IMR-90 (cell line): Measurements from ENCODE around the gene NT5C1A. TPM values are rescaled to one million over a fixed set of nuclear protein-coding genes. Genes with fewer than 3 reads are reported as not detected.

Experiments
- ATAC-seq: fragments of 200-7000 bp; cut with Tn5 transposase; 2 replicates; pipeline ENCODE4 v1.9.1; 2020; ENCODE audit warnings: low read depth, mild to moderate bottlenecking, moderate library complexity
- BruUV-seq: library from RNA; stranded (reverse); fragments of 400-500 nt; replicated peaks from 2 replicates; lab custom pipeline; 2021; lab: Mats Ljungman, UMichigan
- CTCF ChIA-PET: fragments of 300-600 bp; formaldehyde crosslinking; extraction: SDS; loops from one replicate; lab custom pipeline; 2021; ENCODE audit warnings: antibody characterized with exemption; lab: Yijun Ruan, JAX
- POLR2A ChIA-PET: fragments of 300-600 bp; sonication (Branson Sonifier 250); formaldehyde crosslinking; loops from one replicate; lab custom pipeline; 2022; ENCODE audit warnings: antibody characterized with exemption; ENCODE audit not compliant: unreplicated experiment; lab: Charles Lee
- DNase-seq: peaks from one replicate; pipeline ENCODE4 v3.0.0; 2013
- H2AFZ ChIP-seq: replicated peaks from 2 replicates; pipeline ENCODE3; 2013; ENCODE audit warnings: low read length, mild to moderate bottlenecking; ENCODE audit not compliant: poor library complexity
- H2AK5ac ChIP-seq: 2 replicates; pipeline ENCODE4 v1.6.1; 2013; ENCODE audit warnings: low read depth, low read length, inconsistent platforms
- H2AK9ac ChIP-seq: replicated peaks from 2 replicates; pipeline ENCODE3; 2013; ENCODE audit warnings: mild to moderate bottlenecking, low read depth, low read length, moderate library complexity; ENCODE audit not compliant: poor library complexity
- H2BK120ac ChIP-seq: 2 replicates; pipeline ENCODE4 v1.6.1; 2013; ENCODE audit warnings: low read depth, low read length, inconsistent platforms
- H2BK15ac ChIP-seq: 3 replicates; pipeline ENCODE4 v1.6.1; 2013; ENCODE audit warnings: low read depth, low read length, inconsistent platforms
- H2BK20ac ChIP-seq: 2 replicates; pipeline ENCODE4 v1.6.1; 2013; ENCODE audit warnings: low read depth, mild to moderate bottlenecking, inconsistent platforms, low read length, moderate library complexity
- H2BK5ac ChIP-seq: 2 replicates; pipeline ENCODE4 v1.6.1; 2013; ENCODE audit warnings: mild to moderate bottlenecking, low read depth, low read length, inconsistent platforms; ENCODE audit not compliant: poor library complexity, severe bottlenecking
- H3K14ac ChIP-seq: replicated peaks from 2 replicates; pipeline ENCODE4 v1.6.1; 2013; ENCODE audit warnings: low read depth, low read length, inconsistent platforms
- H3K18ac ChIP-seq: 2 replicates; pipeline ENCODE4 v1.6.1; 2013; ENCODE audit warnings: low read depth, low read length, control low read depth
- H3K23ac ChIP-seq: 2 replicates; pipeline ENCODE4 v1.6.1; 2013; ENCODE audit warnings: low read depth, low read length, inconsistent platforms
- H3K27ac ChIP-seq: 2 replicates; pipeline ENCODE4 v1.5.1; 2013; ENCODE audit warnings: mild to moderate bottlenecking, control low read depth, low read length; ENCODE audit not compliant: insufficient read depth
- H3K27me3 ChIP-seq: 2 replicates; pipeline ENCODE4 v1.6.1; 2013; ENCODE audit warnings: low read length; ENCODE audit not compliant: control insufficient read depth, insufficient read depth
- H3K36me3 ChIP-seq: 2 replicates; pipeline ENCODE4 v1.6.1; 2013; ENCODE audit warnings: low read length, mixed read lengths; ENCODE audit not compliant: control insufficient read depth, insufficient read depth
- H3K4ac ChIP-seq: 2 replicates; pipeline ENCODE4 v1.6.1; 2013; ENCODE audit warnings: low read depth, low read length, inconsistent platforms
- H3K4me1 ChIP-seq: 2 replicates; pipeline ENCODE4 v1.6.1; 2013; ENCODE audit warnings: low read length, mixed read lengths; ENCODE audit not compliant: control insufficient read depth, insufficient read depth
- H3K4me2 ChIP-seq: 2 replicates; pipeline ENCODE4 v1.6.1; 2013; ENCODE audit warnings: low read depth, mild to moderate bottlenecking, control low read depth, low read length, moderate library complexity
- H3K4me3 ChIP-seq: 2 replicates; pipeline ENCODE4 v1.5.1; 2013; ENCODE audit warnings: low read depth, mild to moderate bottlenecking, control low read depth, low read length, moderate library complexity; ENCODE audit not compliant: insufficient read depth
- H3K56ac ChIP-seq: 2 replicates; pipeline ENCODE4 v1.6.1; 2013; ENCODE audit warnings: low read length, inconsistent platforms; ENCODE audit not compliant: insufficient read depth; ENCODE audit errors: extremely low read depth
- H3K79me1 ChIP-seq, 2 experiments: 2 replicates each; pipeline ENCODE4 v1.6.1; 2013; ENCODE audit warnings: low read length in 2 of 2, inconsistent platforms in 1 of 2, low read depth in 1 of 2
- H3K9ac ChIP-seq: 2 replicates; pipeline ENCODE4 v1.6.1; 2013; ENCODE audit warnings: low read depth, low read length, control low read depth
- H3K9me1 ChIP-seq: 2 replicates; pipeline ENCODE4 v1.6.1; 2013; ENCODE audit warnings: low read length, inconsistent platforms; ENCODE audit not compliant: insufficient read depth
- H3K9me3 ChIP-seq: 2 replicates; pipeline ENCODE4 v1.6.1; 2013; ENCODE audit warnings: low read length; ENCODE audit not compliant: control insufficient read depth, insufficient read depth
- H4K20me1 ChIP-seq: 2 replicates; pipeline ENCODE4 v1.6.1; 2013; ENCODE audit warnings: low read length, inconsistent platforms; ENCODE audit not compliant: insufficient read depth
- H4K5ac ChIP-seq: 2 replicates; pipeline ENCODE4 v1.6.1; 2013; ENCODE audit warnings: mild to moderate bottlenecking, low read depth, low read length, control low read depth
- H4K8ac ChIP-seq, 2 experiments: 2 replicates each; pipeline ENCODE4 v1.6.1; 2013; ENCODE audit warnings: low read depth in 2 of 2, low read length in 2 of 2, control low read depth in 1 of 2, inconsistent platforms in 1 of 2
- H4K91ac ChIP-seq: 2 replicates; pipeline ENCODE4 v1.6.1; 2013; ENCODE audit warnings: low read depth, low read length, inconsistent platforms; ENCODE audit not compliant: insufficient read depth
- ELK1 ChIP-seq: fragments of 150-350 bp; IDR thresholded peaks from 2 replicates; pipeline ENCODE4 v1.6.1; 2016; ENCODE audit warnings: low read depth, mild to moderate bottlenecking, low read length, moderate library complexity, borderline replicate concordance
- MAZ ChIP-seq: IDR thresholded peaks from 2 replicates; pipeline ENCODE4 v1.6.1; 2012; ENCODE audit warnings: low read depth, mild to moderate bottlenecking, low read length, improper control_type of control experiment, moderate library complexity, borderline replicate concordance
- RAD21 ChIP-seq: IDR thresholded peaks from 2 replicates; pipeline ENCODE4 v1.6.1; 2012; ENCODE audit warnings: low read length, improper control_type of control experiment
- RCOR1 ChIP-seq: IDR thresholded peaks from 2 replicates; pipeline ENCODE4 v1.6.1; 2012; ENCODE audit warnings: mild to moderate bottlenecking, low read length, improper control_type of control experiment; ENCODE audit not compliant: insufficient replicate concordance
- RFX5 ChIP-seq: IDR thresholded peaks from 2 replicates; pipeline ENCODE4 v1.8.0; 2012; ENCODE audit warnings: low read depth, mild to moderate bottlenecking, low read length, moderate library complexity
- WGBS, 2 experiments: methylation state at CpG; one replicate each; pipeline versions ENCODE4 v1.1.5 to v1.1.7; 2013; ENCODE audit warnings: missing lambda C conversion rate in 2 of 2; ENCODE audit not compliant: insufficient read length in 1 of 2; ENCODE audit errors: extremely low coverage in 2 of 2; 5-methylcytosine and 5-hydroxymethylcytosine counted together
- dilution Hi-C: fragments of 300-500 bp; cut with HindIII; formaldehyde crosslinking; loops from one replicate; pipeline ENCODE4 v1.14.3; 2018; ENCODE audit warnings: low sequenced_read_pairs; ENCODE audit not compliant: unreplicated experiment
- in situ Hi-C: fragments of 300-500 bp; cut with MboI; formaldehyde crosslinking; loops from 3 replicates; pipeline ENCODE4 v1.14.3; 2019; ENCODE audit warnings: low sequenced_read_pairs, inconsistent platforms, mixed read lengths
- intact Hi-C: fragments of 100-400 bp; cut with micrococcal nuclease; formaldehyde crosslinking; loops from 2 replicates; pipeline ENCODE4 v1.10.0; 2022
- polyA plus RNA-seq, 3 experiments: library from polyadenylated mRNA; depleted of rRNA; stranded (reverse); fragments of >200 nt; gene quantifications; 2 replicates each; pipeline ENCODE4 v1.2.3, GENCODE V29; 2012; ENCODE audit warnings: low replicate concordance in 1 of 3
- total RNA-seq: library from RNA; depleted of rRNA; stranded (reverse); fragments of >200 nt; gene quantifications from 2 replicates; pipeline ENCODE4 v1.2.3, GENCODE V29; 2012

NT5C1A gene
- total and polyA plus RNA-seq, 2 of the 4 experiments (the other 2 are of a cell fraction), result not detected

- no peak overlapping the region for H2AK5ac ChIP-seq
- intact Hi-C loops, result no loop called here
- peaks cover 74% of the 10 kb centered on the region for H3K27me3 ChIP-seq
- H3K4ac ChIP-seq, result no peak overlapping the region
- in situ Hi-C loops, result no loop called here
- no peak overlapping the region for H2AK9ac ChIP-seq
- no peak overlapping the region for H2BK5ac ChIP-seq
- dilution Hi-C loops, result no loop called here
- TF ChIP-seq ELK1, result no peak
- no peak for TF ChIP-seq RCOR1
- TF ChIP-seq MAZ, result no peak
- no peak for TF ChIP-seq RFX5
- no peak for TF ChIP-seq RAD21
- ChIA-PET POLR2A (interaction anchor here (0.6 kb wide), 1 partner anchor 89 kb away, joined by 4 read pairs; no protein-coding TSS in a partner anchor), CTCF (no interaction called here)
- ATAC-seq (no peak), DNase-seq (no peak)
- H2BK20ac ChIP-seq, result no peak overlapping the region
- H4K8ac ChIP-seq, result no peak overlapping the region
- WGBS, 2 experiments, result 83% methylated on average over 1 of the region's 6 CpGs; no CpG with 5 or more reads in 1 of the 2 experiments
- H3K4me1 ChIP-seq, result no peaks in the 10 kb centered on the region; the same call in 1 of the 2 replicates
- BruUV-seq, result no TSS peak
- H3K9me1 ChIP-seq, result peaks cover 4% of the 10 kb centered on the region; the same call in 1 of the 2 replicates
- H3K23ac ChIP-seq, result no peak overlapping the region
- H3K36me3 ChIP-seq, result no peaks in the 10 kb centered on the region
- no peak overlapping the region for H3K14ac ChIP-seq
- no peak overlapping the region for H3K4me2 ChIP-seq
- H4K91ac ChIP-seq, result no peak overlapping the region
- no peak overlapping the region for H3K4me3 ChIP-seq
- H3K56ac ChIP-seq, result no peak overlapping the region
- H2AFZ ChIP-seq, result no peak overlapping the region
- H2BK120ac ChIP-seq, result no peak overlapping the region
- no peak overlapping the region for H3K9ac ChIP-seq
- H2BK15ac ChIP-seq, result no peak overlapping the region
- H3K9me3 ChIP-seq, result no peaks in the 10 kb centered on the region; the same call in 1 of the 2 replicates
- no peak overlapping the region for H3K27ac ChIP-seq
- H3K79me1 ChIP-seq, result no peaks in the 10 kb centered on the region
- no peak overlapping the region for H3K18ac ChIP-seq
- no peak overlapping the region for H4K5ac ChIP-seq
- no peaks in the 10 kb centered on the region for H4K20me1 ChIP-seq
These were observed 5.1 kb upstream of the NT5C1A start for GRCh38 chr1:39676948-39677548.
